ENCODE data around the gene OGFR.

DNA sequence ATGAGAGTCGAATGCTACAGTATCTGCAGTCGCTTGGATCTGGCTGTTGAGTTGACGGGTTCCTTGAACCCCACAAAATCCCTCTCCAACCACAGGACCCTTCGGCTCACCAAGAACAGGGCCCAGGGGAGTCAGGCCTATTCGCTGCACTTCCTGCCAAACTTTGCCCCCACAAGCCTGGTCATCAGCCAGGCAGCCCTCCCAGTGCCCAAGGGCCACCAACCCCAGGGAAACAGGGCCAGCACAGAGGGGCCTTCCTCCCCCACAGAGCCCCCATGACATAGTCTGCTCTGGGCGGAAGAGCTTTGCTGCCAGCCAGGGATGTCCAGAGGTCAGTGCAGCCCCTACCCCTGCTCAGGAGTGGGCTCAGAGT is 42.9 kb upstream of the OGFR start:
- TF ChIP-seq, protein P1, sequence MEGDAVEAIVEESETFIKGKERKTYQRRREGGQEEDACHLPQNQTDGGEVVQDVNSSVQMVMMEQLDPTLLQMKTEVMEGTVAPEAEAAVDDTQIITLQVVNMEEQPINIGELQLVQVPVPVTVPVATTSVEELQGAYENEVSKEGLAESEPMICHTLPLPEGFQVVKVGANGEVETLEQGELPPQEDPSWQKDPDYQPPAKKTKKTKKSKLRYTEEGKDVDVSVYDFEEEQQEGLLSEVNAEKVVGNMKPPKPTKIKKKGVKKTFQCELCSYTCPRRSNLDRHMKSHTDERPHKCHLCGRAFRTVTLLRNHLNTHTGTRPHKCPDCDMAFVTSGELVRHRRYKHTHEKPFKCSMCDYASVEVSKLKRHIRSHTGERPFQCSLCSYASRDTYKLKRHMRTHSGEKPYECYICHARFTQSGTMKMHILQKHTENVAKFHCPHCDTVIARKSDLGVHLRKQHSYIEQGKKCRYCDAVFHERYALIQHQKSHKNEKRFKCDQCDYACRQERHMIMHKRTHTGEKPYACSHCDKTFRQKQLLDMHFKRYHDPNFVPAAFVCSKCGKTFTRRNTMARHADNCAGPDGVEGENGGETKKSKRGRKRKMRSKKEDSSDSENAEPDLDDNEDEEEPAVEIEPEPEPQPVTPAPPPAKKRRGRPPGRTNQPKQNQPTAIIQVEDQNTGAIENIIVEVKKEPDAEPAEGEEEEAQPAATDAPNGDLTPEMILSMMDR (conservative IDR thresholded peaks at IDR 0.05; ENCODE audit: low read depth, low read length), result no peak
- no peak for TF ChIP-seq EZH2 (IDR thresholded peaks at IDR 0.05; ENCODE audit: borderline replicate concordance, low read depth, low read length, poor library complexity, severe bottlenecking)
